Lower lobe of right lung (tissue), 2 donors: ENCODE data around the gene DBNL. TPM values are rescaled to one million over a fixed set of nuclear protein-coding genes. Genes with fewer than 3 reads are reported as not detected.

Experiments used
- ATAC-seq, 2 donors: fragments of 200-7000 bp; cut with Tn5 transposase; one replicate each; pipeline ENCODE4 v1.9.1; 2020 to 2022; ENCODE audit warnings: mild to moderate bottlenecking in 2 of 2, moderate library complexity in 2 of 2
- DNase-seq: peaks from one replicate; pipeline ENCODE4 v3.0.0-alpha.2; 2020
- H3K27ac ChIP-seq: fragments of 200-600 bp; one replicate; pipeline ENCODE4 v1.8.0; 2022
- H3K27me3 ChIP-seq: fragments of 200-600 bp; one replicate; pipeline ENCODE4 v1.8.0; 2022; ENCODE audit warnings: low read depth
- H3K36me3 ChIP-seq: fragments of 200-600 bp; one replicate; pipeline ENCODE4 v1.8.0; 2022; ENCODE audit warnings: mild to moderate bottlenecking
- H3K4me1 ChIP-seq: fragments of 200-600 bp; one replicate; pipeline ENCODE4 v1.8.0; 2022
- H3K4me3 ChIP-seq: fragments of 200-600 bp; one replicate; pipeline ENCODE4 v1.8.0; 2022; ENCODE audit warnings: mild to moderate bottlenecking
- H3K9me3 ChIP-seq: fragments of 200-600 bp; one replicate; pipeline ENCODE4 v1.8.0; 2022
- intact Hi-C: fragments of 100-400 bp; cut with DNase I; formaldehyde crosslinking; loops from one replicate; pipeline ENCODE4 v1.11.0; 2022
- total RNA-seq: library from RNA; stranded (reverse); fragmentation: NEBNext Ultra II Directional; extraction: Animal tissue kit (Norgen Biotek cat#: 25700); gene quantifications from one replicate; pipeline ENCODE4 v1.2.1, GENCODE V29; 2021
- TF ChIP-seq, protein P1 (sequence below): fragments of 200-600 bp; IDR thresholded peaks from one replicate; pipeline ENCODE4 v1.8.0; 2022; ENCODE audit warnings: antibody characterized with exemption, mild to moderate bottlenecking
- donor health status: DM: no; HTN: yes; CAD: no; lungs with severe emphysema.

Gene DBNL
- total RNA-seq, 1 donor from 2014 or later, result 109 TPM

GRCh38 chr7:44100458-44101302 lies 56.2 kb downstream of the DBNL start:
- Histone ChIP-seq H3K4me1 (peaks cover 4% of the 10 kb centered on the region), H3K9me3 (no peaks in the 10 kb centered on the region), H3K27ac (peak overlapping the region; percentile 64), H3K4me3 (no peak overlapping the region), H3K36me3 (no peaks in the 10 kb centered on the region), H3K27me3 (peaks cover 20% of the 10 kb centered on the region)
- intact Hi-C loops, result no loop called here
- TF ChIP-seq, protein P1, sequence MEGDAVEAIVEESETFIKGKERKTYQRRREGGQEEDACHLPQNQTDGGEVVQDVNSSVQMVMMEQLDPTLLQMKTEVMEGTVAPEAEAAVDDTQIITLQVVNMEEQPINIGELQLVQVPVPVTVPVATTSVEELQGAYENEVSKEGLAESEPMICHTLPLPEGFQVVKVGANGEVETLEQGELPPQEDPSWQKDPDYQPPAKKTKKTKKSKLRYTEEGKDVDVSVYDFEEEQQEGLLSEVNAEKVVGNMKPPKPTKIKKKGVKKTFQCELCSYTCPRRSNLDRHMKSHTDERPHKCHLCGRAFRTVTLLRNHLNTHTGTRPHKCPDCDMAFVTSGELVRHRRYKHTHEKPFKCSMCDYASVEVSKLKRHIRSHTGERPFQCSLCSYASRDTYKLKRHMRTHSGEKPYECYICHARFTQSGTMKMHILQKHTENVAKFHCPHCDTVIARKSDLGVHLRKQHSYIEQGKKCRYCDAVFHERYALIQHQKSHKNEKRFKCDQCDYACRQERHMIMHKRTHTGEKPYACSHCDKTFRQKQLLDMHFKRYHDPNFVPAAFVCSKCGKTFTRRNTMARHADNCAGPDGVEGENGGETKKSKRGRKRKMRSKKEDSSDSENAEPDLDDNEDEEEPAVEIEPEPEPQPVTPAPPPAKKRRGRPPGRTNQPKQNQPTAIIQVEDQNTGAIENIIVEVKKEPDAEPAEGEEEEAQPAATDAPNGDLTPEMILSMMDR, result no peak
- ATAC-seq (peak in 1 of 2 donors; percentile 24), DNase-seq (no peak)

GRCh38 chr7:44101303-44101965 lies 56.9 kb downstream of the DBNL start:
- DNase-seq (no peak), ATAC-seq (no peak)
- Histone ChIP-seq H3K4me1 (peaks cover 4% of the 10 kb centered on the region), H3K4me3 (no peak overlapping the region), H3K9me3 (no peaks in the 10 kb centered on the region), H3K27me3 (peaks cover 20% of the 10 kb centered on the region), H3K36me3 (no peaks in the 10 kb centered on the region), H3K27ac (peak overlapping the region; percentile 64)
- intact Hi-C loops, result no loop called here
- TF ChIP-seq, protein P1, result no peak

- no peaks in the 10 kb centered on the region for H3K9me3 ChIP-seq
- H3K27ac ChIP-seq, result peak overlapping the region; percentile 67
- H3K4me3 ChIP-seq, result no peak overlapping the region
- no peak for DNase-seq
- H3K4me1 ChIP-seq, result peaks cover 4% of the 10 kb centered on the region
- H3K27me3 ChIP-seq, result peaks cover 20% of the 10 kb centered on the region
- TF ChIP-seq, protein P1, result no peak
- H3K36me3 ChIP-seq, result peaks cover 5% of the 10 kb centered on the region
- intact Hi-C loops, result no loop called here
- ATAC-seq, result no peak
Observed at GRCh38 chr7:44101966-44102845, 57.7 kb downstream of the DBNL start.

DNA sequence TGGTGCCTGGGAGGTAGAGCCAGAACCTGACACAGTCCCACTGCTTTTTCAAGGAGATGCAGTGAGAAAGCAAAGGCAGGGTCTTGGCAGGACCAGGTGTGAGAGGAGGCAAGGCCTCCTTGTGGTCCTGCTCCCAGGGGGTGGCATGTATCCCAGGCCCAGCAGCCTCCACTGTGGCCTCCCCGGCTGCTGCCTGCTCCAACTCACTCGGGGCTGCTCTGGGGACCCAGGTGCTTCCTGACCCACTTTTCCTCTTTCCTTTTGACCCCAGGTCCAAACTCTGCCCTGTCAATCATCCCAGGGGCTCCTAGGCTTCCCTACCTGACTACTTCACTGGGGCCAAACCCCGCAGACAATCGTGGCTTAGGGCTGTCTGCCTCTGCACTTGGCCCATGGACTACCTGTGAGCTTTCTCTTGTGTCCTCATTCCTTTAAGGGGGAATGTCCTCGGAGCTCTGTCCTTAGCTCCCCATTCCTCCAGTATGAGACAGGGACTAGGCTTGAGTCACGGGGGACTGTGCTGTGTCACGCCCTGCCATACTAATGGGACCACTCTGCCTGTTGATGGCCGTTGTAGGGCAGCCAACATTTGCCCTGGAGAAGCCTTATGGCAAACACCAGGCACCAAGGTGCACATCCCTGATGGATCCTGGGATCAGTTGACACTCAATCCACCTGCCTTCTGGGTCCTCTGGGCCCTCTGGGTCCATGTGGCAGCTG lies 58.5 kb downstream of the DBNL start:
- intact Hi-C loops, result no loop called here
- Histone ChIP-seq H3K36me3 (peaks cover 10% of the 10 kb centered on the region), H3K27me3 (peaks cover 20% of the 10 kb centered on the region), H3K4me3 (no peak overlapping the region), H3K4me1 (peaks cover 4% of the 10 kb centered on the region), H3K9me3 (no peaks in the 10 kb centered on the region), H3K27ac (peak overlapping the region; percentile 67)
- DNase-seq, result no peak
- ATAC-seq, result no peak
- TF ChIP-seq, protein P1, result no peak

DNA sequence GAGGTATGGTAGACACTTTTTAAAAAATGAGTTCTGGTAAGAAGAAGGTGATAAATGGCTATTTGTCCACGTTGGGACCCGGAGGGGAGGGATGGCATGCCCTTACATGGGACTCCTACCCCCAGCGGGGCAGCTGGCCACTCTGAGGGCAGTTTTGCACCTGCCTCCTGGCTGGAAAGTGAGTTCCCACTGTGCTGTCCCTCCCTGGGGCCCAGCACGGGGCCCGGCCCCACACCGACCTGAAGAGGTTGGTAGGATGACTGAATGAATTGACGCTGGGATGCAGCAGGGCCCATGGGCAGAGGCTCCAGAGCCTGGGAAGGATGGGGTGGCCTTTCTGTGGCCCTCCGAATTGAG lies 59.0 kb downstream of the DBNL start:
- peaks cover 16% of the 10 kb centered on the region for H3K36me3 ChIP-seq
- TF ChIP-seq, protein P1, result no peak
- H3K27ac ChIP-seq, result peak overlapping the region; percentile 67
- peak overlapping the region; percentile 59 for H3K4me3 ChIP-seq
- intact Hi-C loops, result no loop called here
- DNase-seq (no peak), ATAC-seq (no peak)
- H3K9me3 ChIP-seq, result no peaks in the 10 kb centered on the region
- peaks cover 4% of the 10 kb centered on the region for H3K4me1 ChIP-seq
- H3K27me3 ChIP-seq, result peaks cover 20% of the 10 kb centered on the region
